Measurements from ENCODE around the gene AGTPBP1. TPM values are rescaled to one million over a fixed set of nuclear protein-coding genes. Genes with fewer than 3 reads are reported as not detected.

The AGTPBP1 gene
- polyA plus RNA-seq, 1 of the 3 experiments (the other 2 are of a cell fraction): 3.8 TPM

DNA sequence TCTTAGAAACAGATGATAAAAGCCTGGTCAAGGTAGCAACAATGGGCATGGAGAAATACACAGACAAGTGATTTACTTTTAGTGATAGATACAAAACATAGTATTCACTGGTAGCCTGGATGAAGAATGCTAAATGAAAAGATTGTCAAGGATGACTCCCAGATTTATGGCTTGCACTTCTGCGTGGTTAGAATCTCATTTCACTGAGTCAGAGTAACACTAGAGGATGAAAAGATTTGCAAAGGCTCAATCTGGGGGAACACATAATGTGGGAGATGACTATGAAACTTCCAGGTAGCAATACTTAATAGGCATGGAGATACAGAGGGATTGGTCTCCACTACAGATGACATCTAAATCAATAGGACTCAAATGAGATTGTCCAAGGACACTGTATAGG is 38.4 kb downstream of the AGTPBP1 start:
- Histone ChIP-seq H3K4me3 (ENCODE audit: low read depth in 2 of 2, low read length in 1 of 2) (no peak overlapping the region), H3K9ac (no peak overlapping the region), H3K4me1 (ENCODE audit: control insufficient read depth in 1 of 2, insufficient read depth in 2 of 2, low read depth in 1 of 2, low read length in 1 of 2) (peaks cover 0 to 2% of the 10 kb centered on the region in 2 experiments; a peak in 1 of 4 replicates), H3F3A (replicated peaks; ENCODE audit: insufficient read depth) (no peaks in the 10 kb centered on the region), H4K20me1 (ENCODE audit: insufficient read depth) (no peaks in the 10 kb centered on the region), H3K9me2 (no peaks in the 10 kb centered on the region), H2AFZ (ENCODE audit: low read depth) (no peak overlapping the region), H3K79me2 (ENCODE audit: insufficient read depth) (peaks cover 4% of the 10 kb centered on the region; the same call in 1 of the 2 replicates), H3K9me3 (no peaks in the 10 kb centered on the region), H3K27ac (ENCODE audit: low read depth in 2 of 2, low read length in 1 of 2) (no peak overlapping the region; a peak in 1 of 4 replicates), H3K36me3 (replicated peaks in 1 of 2; ENCODE audit: control insufficient read depth in 1 of 2, insufficient read depth in 2 of 2, low read length in 1 of 2) (no peaks in the 10 kb centered on the region), H3K27me3 (ENCODE audit: insufficient read depth) (no peaks in the 10 kb centered on the region), H3K4me2 (no peak overlapping the region)
- DNase-seq: no peak
- ChIA-PET POLR2A (no interaction called here), CTCF (no interaction called here)
- TF ChIP-seq, protein P1, sequence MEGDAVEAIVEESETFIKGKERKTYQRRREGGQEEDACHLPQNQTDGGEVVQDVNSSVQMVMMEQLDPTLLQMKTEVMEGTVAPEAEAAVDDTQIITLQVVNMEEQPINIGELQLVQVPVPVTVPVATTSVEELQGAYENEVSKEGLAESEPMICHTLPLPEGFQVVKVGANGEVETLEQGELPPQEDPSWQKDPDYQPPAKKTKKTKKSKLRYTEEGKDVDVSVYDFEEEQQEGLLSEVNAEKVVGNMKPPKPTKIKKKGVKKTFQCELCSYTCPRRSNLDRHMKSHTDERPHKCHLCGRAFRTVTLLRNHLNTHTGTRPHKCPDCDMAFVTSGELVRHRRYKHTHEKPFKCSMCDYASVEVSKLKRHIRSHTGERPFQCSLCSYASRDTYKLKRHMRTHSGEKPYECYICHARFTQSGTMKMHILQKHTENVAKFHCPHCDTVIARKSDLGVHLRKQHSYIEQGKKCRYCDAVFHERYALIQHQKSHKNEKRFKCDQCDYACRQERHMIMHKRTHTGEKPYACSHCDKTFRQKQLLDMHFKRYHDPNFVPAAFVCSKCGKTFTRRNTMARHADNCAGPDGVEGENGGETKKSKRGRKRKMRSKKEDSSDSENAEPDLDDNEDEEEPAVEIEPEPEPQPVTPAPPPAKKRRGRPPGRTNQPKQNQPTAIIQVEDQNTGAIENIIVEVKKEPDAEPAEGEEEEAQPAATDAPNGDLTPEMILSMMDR (IDR thresholded peaks at IDR 0.05): no peak
- TF ChIP-seq, protein P2, sequence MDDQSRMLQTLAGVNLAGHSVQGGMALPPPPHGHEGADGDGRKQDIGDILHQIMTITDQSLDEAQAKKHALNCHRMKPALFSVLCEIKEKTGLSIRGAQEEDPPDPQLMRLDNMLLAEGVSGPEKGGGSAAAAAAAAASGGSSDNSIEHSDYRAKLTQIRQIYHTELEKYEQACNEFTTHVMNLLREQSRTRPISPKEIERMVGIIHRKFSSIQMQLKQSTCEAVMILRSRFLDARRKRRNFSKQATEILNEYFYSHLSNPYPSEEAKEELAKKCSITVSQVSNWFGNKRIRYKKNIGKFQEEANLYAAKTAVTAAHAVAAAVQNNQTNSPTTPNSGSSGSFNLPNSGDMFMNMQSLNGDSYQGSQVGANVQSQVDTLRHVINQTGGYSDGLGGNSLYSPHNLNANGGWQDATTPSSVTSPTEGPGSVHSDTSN (IDR thresholded peaks at IDR 0.05): peak; percentile 27; the same call in 1 of the 2 replicates
- WGBS (ENCODE audit: low lambda C conversion rate): 100% methylated on average over 1 of the region's 1 CpG

DNA sequence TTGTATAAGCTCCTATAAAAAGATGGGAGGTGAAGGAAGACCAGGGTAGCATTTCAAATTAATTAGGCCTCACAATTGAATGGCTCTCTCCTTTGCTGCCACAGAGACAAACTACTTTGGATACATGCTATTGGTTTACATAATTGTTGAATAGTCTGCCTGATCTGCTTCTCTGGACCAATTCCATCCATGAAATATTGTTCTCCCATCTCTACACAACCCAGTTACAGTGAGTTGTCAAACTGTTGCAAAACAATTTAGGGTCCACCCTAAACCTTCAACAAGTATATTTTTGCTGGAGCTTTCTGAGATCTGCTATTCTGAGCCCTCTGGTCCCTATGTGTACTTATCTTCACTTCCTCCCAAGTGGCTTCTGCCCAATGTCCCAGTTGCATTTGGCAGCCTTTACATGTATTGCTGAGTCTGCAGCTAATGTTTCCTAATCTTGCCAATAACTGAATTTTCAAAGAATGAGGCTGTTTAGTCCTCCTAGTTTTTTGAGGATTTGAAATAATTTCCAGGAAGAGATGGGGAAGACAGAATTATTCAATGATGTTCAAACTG is 38.9 kb downstream of the AGTPBP1 start:
- peaks cover 0 to 2% of the 10 kb centered on the region in 2 experiments; a peak in 1 of 4 replicates for H3K4me1 ChIP-seq (ENCODE audit: control insufficient read depth in 1 of 2, insufficient read depth in 2 of 2, low read depth in 1 of 2, low read length in 1 of 2)
- H3K9ac ChIP-seq: no peak overlapping the region
- no peak overlapping the region for H3K4me2 ChIP-seq
- peaks cover 4% of the 10 kb centered on the region; the same call in 1 of the 2 replicates for H3K79me2 ChIP-seq (ENCODE audit: insufficient read depth)
- DNase-seq: no peak
- no peaks in the 10 kb centered on the region for H3K27me3 ChIP-seq (ENCODE audit: insufficient read depth)
- POLR2A ChIA-PET: no interaction called here
- no peaks in the 10 kb centered on the region for H3K36me3 ChIP-seq (replicated peaks in 1 of 2; ENCODE audit: control insufficient read depth in 1 of 2, insufficient read depth in 2 of 2, low read length in 1 of 2)
- no peaks in the 10 kb centered on the region for H3F3A ChIP-seq (replicated peaks; ENCODE audit: insufficient read depth)
- no peaks in the 10 kb centered on the region for H4K20me1 ChIP-seq (ENCODE audit: insufficient read depth)
- no peak overlapping the region for H3K4me3 ChIP-seq (ENCODE audit: low read depth in 2 of 2, low read length in 1 of 2)
- H3K9me2 ChIP-seq: no peaks in the 10 kb centered on the region
- H2AFZ ChIP-seq (ENCODE audit: low read depth): no peak overlapping the region
- no peaks in the 10 kb centered on the region for H3K9me3 ChIP-seq
- no peak overlapping the region for H3K27ac ChIP-seq (ENCODE audit: low read depth in 2 of 2, low read length in 1 of 2)
- CTCF ChIA-PET: no interaction called here
- TF ChIP-seq FOSL2 (IDR thresholded peaks at IDR 0.05; ENCODE audit: borderline replicate concordance, low read depth): no peak
- TF ChIP-seq, protein P2 (IDR thresholded peaks at IDR 0.05): no peak
- TF ChIP-seq SIN3A (IDR thresholded peaks at IDR 0.05; ENCODE audit: borderline replicate concordance, low read depth, low read length): no peak
- TF ChIP-seq MEF2A (IDR thresholded peaks at IDR 0.05; ENCODE audit: borderline replicate concordance, low read depth): no peak
- no peak for TF ChIP-seq TEAD4 (IDR thresholded peaks at IDR 0.05; ENCODE audit: borderline replicate concordance, insufficient read depth)
- TF ChIP-seq YY1 (IDR thresholded peaks at IDR 0.05; ENCODE audit: low read depth): no peak
- TF ChIP-seq EP300 (IDR thresholded peaks at IDR 0.05; ENCODE audit: borderline replicate concordance in 1 of 2, low read depth in 1 of 2, low read length in 1 of 2): no peak
- TF ChIP-seq, protein P3, sequence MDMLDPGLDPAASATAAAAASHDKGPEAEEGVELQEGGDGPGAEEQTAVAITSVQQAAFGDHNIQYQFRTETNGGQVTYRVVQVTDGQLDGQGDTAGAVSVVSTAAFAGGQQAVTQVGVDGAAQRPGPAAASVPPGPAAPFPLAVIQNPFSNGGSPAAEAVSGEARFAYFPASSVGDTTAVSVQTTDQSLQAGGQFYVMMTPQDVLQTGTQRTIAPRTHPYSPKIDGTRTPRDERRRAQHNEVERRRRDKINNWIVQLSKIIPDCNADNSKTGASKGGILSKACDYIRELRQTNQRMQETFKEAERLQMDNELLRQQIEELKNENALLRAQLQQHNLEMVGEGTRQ (IDR thresholded peaks at IDR 0.05; ENCODE audit: borderline replicate concordance, low read depth, low read length): no peak
- no peak for TF ChIP-seq TAF1 (IDR thresholded peaks at IDR 0.05; ENCODE audit: borderline replicate concordance, low read depth, low read length)
- TF ChIP-seq MXI1 (IDR thresholded peaks at IDR 0.05; ENCODE audit: low read depth, low read length): no peak
- TF ChIP-seq GABPA (IDR thresholded peaks at IDR 0.05; ENCODE audit: low read depth): no peak
- no peak for TF ChIP-seq CHD2 (IDR thresholded peaks at IDR 0.05; ENCODE audit: low read length, partially characterized antibody)
- TF ChIP-seq NRF1 (IDR thresholded peaks at IDR 0.05; ENCODE audit: low read depth, low read length): no peak
- TF ChIP-seq, protein P4, sequence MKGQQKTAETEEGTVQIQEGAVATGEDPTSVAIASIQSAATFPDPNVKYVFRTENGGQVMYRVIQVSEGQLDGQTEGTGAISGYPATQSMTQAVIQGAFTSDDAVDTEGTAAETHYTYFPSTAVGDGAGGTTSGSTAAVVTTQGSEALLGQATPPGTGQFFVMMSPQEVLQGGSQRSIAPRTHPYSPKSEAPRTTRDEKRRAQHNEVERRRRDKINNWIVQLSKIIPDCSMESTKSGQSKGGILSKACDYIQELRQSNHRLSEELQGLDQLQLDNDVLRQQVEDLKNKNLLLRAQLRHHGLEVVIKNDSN (IDR thresholded peaks at IDR 0.05; ENCODE audit: borderline replicate concordance, low read depth): no peak
- no peak for TF ChIP-seq POLR2AphosphoS5 (IDR thresholded peaks at IDR 0.05; ENCODE audit: low read depth, low read length)
- TF ChIP-seq RCOR1 (IDR thresholded peaks at IDR 0.05; ENCODE audit: low read length): no peak

All from SK-N-SH (cell line).